Tibial artery (tissue), 4 donors: ENCODE data around the gene PLAAT4.

Source experiments
- DNase-seq, 2 donors: peaks; one replicate each; pipeline ENCODE4 v3.0.0-alpha.2; 2019
- H3K27ac ChIP-seq, 2 donors: fragments of 200-600 bp; sonication (generic) in 1 of 2; 1 replicate in 1 of 2; 2 replicates in 1 of 2; pipeline ENCODE4 v1.5.1; 2018 to 2019; ENCODE audit warnings: mild to moderate bottlenecking in 1 of 2
- H3K27me3 ChIP-seq, 2 donors: fragments of 200-600 bp; sonication (generic) in 1 of 2; one replicate each; pipeline versions ENCODE4 v1.5.1 to v1.6.0; 2016 to 2019
- H3K36me3 ChIP-seq, 3 donors: fragments of 200-600 bp; sonication (generic) in 2 of 3; one replicate each; pipeline ENCODE4 v1.5.1; 2016 to 2019; ENCODE audit warnings: mild to moderate bottlenecking in 2 of 3
- H3K4me1 ChIP-seq, 4 donors: fragments of 200-600 bp; sonication (generic) in 2 of 4; 1 replicate in 3 of 4; 2 replicates in 1 of 4; pipeline ENCODE4 v1.5.1; 2016 to 2019
- H3K4me3 ChIP-seq, 2 donors: fragments of 200-600 bp; sonication (generic) in 1 of 2; 1 replicate in 1 of 2; 2 replicates in 1 of 2; pipeline ENCODE4 v1.5.1; 2018 to 2019; ENCODE audit warnings: mild to moderate bottlenecking in 2 of 2
- H3K9me3 ChIP-seq, 3 donors: fragments of 200-600 bp; sonication (generic) in 1 of 3; one replicate each; pipeline ENCODE4 v1.5.1; 2016 to 2019
- intact Hi-C: fragments of 100-400 bp; cut with DNase I; formaldehyde crosslinking; loops from one replicate; pipeline ENCODE4 v1.15.0; 2023; ENCODE audit warnings: low total_unique reads
- TF ChIP-seq, protein P1 (sequence below), 2 experiments: fragments of 200-600 bp in 1 of 2; fragments of 450-650 bp in 1 of 2; IDR thresholded peaks; one replicate each; pipeline ENCODE4 v1.5.1; 2017 to 2019; ENCODE audit warnings: antibody characterized with exemption in 2 of 2, mild to moderate bottlenecking in 1 of 2, moderate library complexity in 1 of 2

Gene PLAAT4

DNA sequence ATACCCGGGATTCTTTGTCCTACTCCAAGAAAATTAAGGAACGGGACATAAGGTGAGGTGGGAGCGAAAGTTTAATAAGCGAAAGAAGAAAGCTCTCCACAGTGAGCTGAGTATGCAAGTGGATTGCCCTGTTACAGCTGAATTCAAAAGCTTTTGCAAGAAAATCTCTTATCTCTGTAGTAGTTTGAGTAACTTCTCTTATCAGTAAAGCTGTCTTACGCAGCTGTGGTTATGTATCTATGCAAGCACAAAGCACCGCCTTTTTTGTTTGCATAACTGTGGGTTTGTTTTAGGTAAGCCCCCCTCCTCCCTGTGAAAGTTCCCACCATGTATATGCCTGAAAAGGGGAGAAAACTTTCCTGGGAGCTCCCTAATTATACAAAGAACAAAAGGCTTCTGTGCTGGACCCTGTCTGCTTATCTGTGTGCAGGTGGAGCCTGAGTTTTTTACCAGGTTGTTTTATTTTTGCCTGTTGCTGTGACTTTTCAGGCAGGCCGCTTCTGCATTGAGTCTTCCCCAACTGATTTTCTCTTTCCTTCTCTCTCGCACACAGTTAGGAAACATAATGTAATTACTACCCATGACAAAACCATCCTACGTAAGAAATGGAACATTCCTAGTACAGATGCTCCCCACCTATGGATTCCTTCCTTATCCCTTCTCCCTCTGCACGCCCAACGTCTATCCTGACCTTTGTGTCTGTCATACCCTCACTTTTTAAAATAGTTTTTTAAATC lies 44.8 kb upstream of the PLAAT4 start:
- TF ChIP-seq, protein P1, sequence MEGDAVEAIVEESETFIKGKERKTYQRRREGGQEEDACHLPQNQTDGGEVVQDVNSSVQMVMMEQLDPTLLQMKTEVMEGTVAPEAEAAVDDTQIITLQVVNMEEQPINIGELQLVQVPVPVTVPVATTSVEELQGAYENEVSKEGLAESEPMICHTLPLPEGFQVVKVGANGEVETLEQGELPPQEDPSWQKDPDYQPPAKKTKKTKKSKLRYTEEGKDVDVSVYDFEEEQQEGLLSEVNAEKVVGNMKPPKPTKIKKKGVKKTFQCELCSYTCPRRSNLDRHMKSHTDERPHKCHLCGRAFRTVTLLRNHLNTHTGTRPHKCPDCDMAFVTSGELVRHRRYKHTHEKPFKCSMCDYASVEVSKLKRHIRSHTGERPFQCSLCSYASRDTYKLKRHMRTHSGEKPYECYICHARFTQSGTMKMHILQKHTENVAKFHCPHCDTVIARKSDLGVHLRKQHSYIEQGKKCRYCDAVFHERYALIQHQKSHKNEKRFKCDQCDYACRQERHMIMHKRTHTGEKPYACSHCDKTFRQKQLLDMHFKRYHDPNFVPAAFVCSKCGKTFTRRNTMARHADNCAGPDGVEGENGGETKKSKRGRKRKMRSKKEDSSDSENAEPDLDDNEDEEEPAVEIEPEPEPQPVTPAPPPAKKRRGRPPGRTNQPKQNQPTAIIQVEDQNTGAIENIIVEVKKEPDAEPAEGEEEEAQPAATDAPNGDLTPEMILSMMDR (IDR thresholded peaks at IDR 0.05): no peak
- peaks cover 0 to 15% (median 8%) of the 10 kb centered on the region in 4 donors for H3K4me1 ChIP-seq
- intact Hi-C loops: no loop called here
- no peaks in the 10 kb centered on the region for H3K36me3 ChIP-seq
- no peaks in the 10 kb centered on the region for H3K9me3 ChIP-seq
- DNase-seq: no peak
- H3K27ac ChIP-seq: peak overlapping the region in 1 of 2 donors; percentile 67
- peak overlapping the region; percentile 52 to 58 for H3K4me3 ChIP-seq
- no peaks in the 10 kb centered on the region for H3K27me3 ChIP-seq

- H3K36me3 ChIP-seq: no peaks in the 10 kb centered on the region
- no peaks in the 10 kb centered on the region for H3K27me3 ChIP-seq
- H3K4me3 ChIP-seq: no peak overlapping the region
- no peak overlapping the region for H3K27ac ChIP-seq
- intact Hi-C loops: no loop called here
- peaks cover 0 to 15% (median 8%) of the 10 kb centered on the region in 4 donors for H3K4me1 ChIP-seq
- no peak for DNase-seq
- TF ChIP-seq, protein P1 (IDR thresholded peaks at IDR 0.05): no peak
- H3K9me3 ChIP-seq: no peaks in the 10 kb centered on the region
These were observed 44.2 kb upstream of the PLAAT4 start for GRCh38 chr11:63492441-63492840.

- no peak for DNase-seq
- intact Hi-C loops: no loop called here
- no peak overlapping the region for H3K27ac ChIP-seq
- H3K9me3 ChIP-seq: no peaks in the 10 kb centered on the region
- H3K4me1 ChIP-seq: peaks cover 0 to 15% (median 8%) of the 10 kb centered on the region in 4 donors
- no peaks in the 10 kb centered on the region for H3K36me3 ChIP-seq
- TF ChIP-seq, protein P1 (IDR thresholded peaks at IDR 0.05): no peak
- no peak overlapping the region for H3K4me3 ChIP-seq
- H3K27me3 ChIP-seq: no peaks in the 10 kb centered on the region
These were observed 43.5 kb upstream of the PLAAT4 start for GRCh38 chr11:63493127-63493526.

DNA sequence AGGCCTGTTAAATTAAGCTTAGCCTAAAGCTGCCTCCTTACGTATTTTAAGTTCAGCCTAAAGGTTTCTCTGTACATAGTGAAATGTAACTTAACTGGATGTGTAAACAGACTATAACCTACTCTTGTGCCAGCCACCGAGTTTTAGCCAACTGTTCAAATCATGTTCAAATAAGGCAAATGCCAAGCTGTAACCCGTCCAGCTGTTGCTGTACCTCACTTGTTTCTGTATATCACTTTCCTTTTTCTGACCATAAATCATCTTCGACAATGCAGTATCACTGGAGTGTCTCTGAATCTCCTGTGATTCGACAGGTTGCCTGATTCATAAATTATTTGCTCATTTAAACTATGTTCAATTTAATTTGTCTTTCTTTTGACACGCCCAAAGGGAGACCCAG lies 41.6 kb upstream of the PLAAT4 start:
- H3K9me3 ChIP-seq: peaks cover 0 to 8% (median 3%) of the 10 kb centered on the region in 3 donors
- DNase-seq: no peak
- H3K36me3 ChIP-seq: no peaks in the 10 kb centered on the region
- TF ChIP-seq, protein P1 (IDR thresholded peaks at IDR 0.05): no peak
- H3K4me1 ChIP-seq: peaks cover 0 to 11% (median 8%) of the 10 kb centered on the region in 4 donors
- no peak overlapping the region for H3K27ac ChIP-seq
- no peaks in the 10 kb centered on the region for H3K27me3 ChIP-seq
- intact Hi-C loops: no loop called here
- H3K4me3 ChIP-seq: no peak overlapping the region

- H3K27ac ChIP-seq: no peak overlapping the region
- no peak overlapping the region for H3K4me3 ChIP-seq
- intact Hi-C loops: no loop called here
- TF ChIP-seq, protein P1 (IDR thresholded peaks at IDR 0.05): no peak
- H3K27me3 ChIP-seq: no peaks in the 10 kb centered on the region
- H3K36me3 ChIP-seq: no peaks in the 10 kb centered on the region
- peaks cover 0 to 15% (median 6%) of the 10 kb centered on the region in 3 donors for H3K9me3 ChIP-seq
- peaks cover 0 to 3% (median 2%) of the 10 kb centered on the region in 4 donors for H3K4me1 ChIP-seq
- no peak for DNase-seq
These were observed 36.7 kb upstream of the PLAAT4 start for GRCh38 chr11:63499874-63500273.
